Activated naive CD4-positive, alpha-beta T cell treated with anti-CD3 and anti-CD28 coated beads, Interleukin-2, amount 50 U/mL, for 72 hours (primary cell): ENCODE data around the gene SBK1. TPM values are rescaled to one million over a fixed set of nuclear protein-coding genes. Genes with fewer than 3 reads are reported as not detected.
"Not testable (repeated sequence)": the region's sequence is repeated elsewhere in the genome, so short reads cannot be mapped to it uniquely, and the experiment has no call there.

Source experiments
- ATAC-seq, 2 donors: fragments of 150-1000 bp; cut with Tn5 transposase; 2 replicates each; pipeline ENCODE4 v1.10.0; 2021; ENCODE audit warnings: mild to moderate bottlenecking in 2 of 2, moderate library complexity in 2 of 2
- DNase-seq, 2 donors: peaks; one replicate each; pipeline ENCODE4 v3.0.0; 2021 to 2022; ENCODE audit warnings: low spot score in 2 of 2
- H3K27ac Mint-ChIP-seq, 2 donors: one replicate each; pipeline ENCODE4 v1.8.0; 2022; ENCODE audit warnings: mild to moderate bottlenecking in 2 of 2, mixed read lengths in 2 of 2
- H3K36me3 Mint-ChIP-seq, 2 donors: one replicate each; pipeline ENCODE4 v1.8.0; 2022; ENCODE audit warnings: mixed read lengths in 2 of 2
- H3K9me3 Mint-ChIP-seq, 2 donors: one replicate each; pipeline ENCODE4 v1.8.0; 2022; ENCODE audit warnings: mixed read lengths in 2 of 2
- total RNA-seq, 2 donors: library from RNA; stranded (reverse); gene quantifications; one replicate each; pipeline ENCODE4 v1.2.3, GENCODE V29; 2022

SBK1 gene
- 1 to 10 TPM; 2.0 to 4.2 TPM for total RNA-seq

GRCh38 chr16:28291651-28292626, at the start of gene SBK1:
Gene SBK1 (plus strand): TSS chr16:28292525. CDS start chr16:28317392, 24,867 bp downstream.
- DNase-seq (peak; percentile 76 to 88), ATAC-seq (peak; percentile 94 to 97)
- H3K36me3 Mint-ChIP-seq, result no peaks in the 10 kb centered on the region
- H3K9me3 Mint-ChIP-seq, result no peaks in the 10 kb centered on the region
- peak within 1 kb of the TSS in 1 of 2 donors; percentile 17 for H3K27ac Mint-ChIP-seq

GRCh38 chr16:28249483-28249882, 42.8 kb upstream of the SBK1 start:
- DNase-seq, ATAC-seq, H3K9me3 Mint-ChIP-seq: not testable (repeated sequence)

GRCh38 chr16:28250999-28251398, 41.3 kb upstream of the SBK1 start:
- H3K36me3 Mint-ChIP-seq, result no peaks in the 10 kb centered on the region
- H3K27ac Mint-ChIP-seq, result no peak overlapping the region
- ATAC-seq (no peak), DNase-seq (no peak)
- peaks cover 0 to 8% of the 10 kb centered on the region in 2 donors for H3K9me3 Mint-ChIP-seq

More at GRCh38 chr16:28249483-28249882, 42.8 kb upstream of the SBK1 start:
- not testable (repeated sequence) for H3K36me3 Mint-ChIP-seq, H3K27ac Mint-ChIP-seq

- H3K36me3 Mint-ChIP-seq, result no peaks in the 10 kb centered on the region
- no peak for ATAC-seq
- peaks cover 0 to 8% of the 10 kb centered on the region in 2 donors for H3K9me3 Mint-ChIP-seq
- no peak overlapping the region for H3K27ac Mint-ChIP-seq
- no peak for DNase-seq
Measured at GRCh38 chr16:28254158-28254557, 38.2 kb upstream of the SBK1 start.

GRCh38 chr16:28255838-28256237, 36.5 kb upstream of the SBK1 start:
- no peaks in the 10 kb centered on the region for H3K36me3 Mint-ChIP-seq
- DNase-seq (no peak), ATAC-seq (no peak)
- peaks cover 0 to 8% of the 10 kb centered on the region in 2 donors for H3K9me3 Mint-ChIP-seq
- no peak overlapping the region for H3K27ac Mint-ChIP-seq

- peaks cover 0 to 7% of the 10 kb centered on the region in 2 donors for H3K9me3 Mint-ChIP-seq
Measured at GRCh38 chr16:28257256-28257655, 35.1 kb upstream of the SBK1 start.

GRCh38 chr16:28258567-28258966, 33.8 kb upstream of the SBK1 start:
- Mint-ChIP-seq H3K27ac (no peak overlapping the region), H3K36me3 (no peaks in the 10 kb centered on the region), H3K9me3 (no peaks in the 10 kb centered on the region)
- ATAC-seq (no peak), DNase-seq (no peak)

More at GRCh38 chr16:28257256-28257655, 35.1 kb upstream of the SBK1 start:
- Mint-ChIP-seq H3K27ac (no peak overlapping the region), H3K36me3 (no peaks in the 10 kb centered on the region)
- DNase-seq, result no peak
- ATAC-seq, result no peak

GRCh38 chr16:28259091-28259780, 33.1 kb upstream of the SBK1 start:
- no peaks in the 10 kb centered on the region for H3K9me3 Mint-ChIP-seq
- ATAC-seq (no peak), DNase-seq (no peak)
- H3K36me3 Mint-ChIP-seq, result no peaks in the 10 kb centered on the region
- H3K27ac Mint-ChIP-seq, result no peak overlapping the region

GRCh38 chr16:28259781-28260150, 32.6 kb upstream of the SBK1 start:
- Mint-ChIP-seq H3K9me3 (no peaks in the 10 kb centered on the region), H3K36me3 (no peaks in the 10 kb centered on the region), H3K27ac (no peak overlapping the region)
- no peak for DNase-seq
- no peak for ATAC-seq

GRCh38 chr16:28260193-28260592, 32.1 kb upstream of the SBK1 start:
- Mint-ChIP-seq H3K27ac (no peak overlapping the region), H3K36me3 (no peaks in the 10 kb centered on the region), H3K9me3 (no peaks in the 10 kb centered on the region)
- DNase-seq, result no peak
- no peak for ATAC-seq

GRCh38 chr16:28261942-28262341, 30.4 kb upstream of the SBK1 start:
- no peak for ATAC-seq
- Mint-ChIP-seq H3K27ac (no peak overlapping the region), H3K36me3 (no peaks in the 10 kb centered on the region), H3K9me3 (no peaks in the 10 kb centered on the region)
- no peak for DNase-seq

- Mint-ChIP-seq H3K36me3 (no peaks in the 10 kb centered on the region), H3K27ac (no peak overlapping the region), H3K9me3 (no peaks in the 10 kb centered on the region)
- DNase-seq, result no peak
- no peak for ATAC-seq
Measured at GRCh38 chr16:28263305-28263704, 29.0 kb upstream of the SBK1 start.

GRCh38 chr16:28264656-28265055, 27.7 kb upstream of the SBK1 start:
- DNase-seq (no peak), ATAC-seq (no peak)
- Mint-ChIP-seq H3K27ac (no peak overlapping the region), H3K9me3 (no peaks in the 10 kb centered on the region), H3K36me3 (no peaks in the 10 kb centered on the region)

- DNase-seq, result no peak
- Mint-ChIP-seq H3K27ac (peak overlapping the region in 1 of 2 donors; percentile 29), H3K9me3 (no peaks in the 10 kb centered on the region), H3K36me3 (no peaks in the 10 kb centered on the region)
- ATAC-seq, result peak in 1 of 2 donors; percentile 37
Measured at GRCh38 chr16:28265822-28266221, 26.5 kb upstream of the SBK1 start.

- H3K36me3 Mint-ChIP-seq, result no peaks in the 10 kb centered on the region
- H3K9me3 Mint-ChIP-seq, result peaks cover 0 to 5% of the 10 kb centered on the region in 2 donors
- ATAC-seq (no peak), DNase-seq (no peak)
- H3K27ac Mint-ChIP-seq, result no peak overlapping the region
Measured at GRCh38 chr16:28267356-28267755, 25.0 kb upstream of the SBK1 start.

- no peak for DNase-seq
- Mint-ChIP-seq H3K27ac (no peak overlapping the region), H3K36me3 (no peaks in the 10 kb centered on the region), H3K9me3 (peaks cover 0 to 5% of the 10 kb centered on the region in 2 donors)
- no peak for ATAC-seq
Measured at GRCh38 chr16:28273511-28273910, 18.8 kb upstream of the SBK1 start.

GRCh38 chr16:28274676-28275075, 17.6 kb upstream of the SBK1 start:
- no peaks in the 10 kb centered on the region for H3K36me3 Mint-ChIP-seq
- no peak overlapping the region for H3K27ac Mint-ChIP-seq
- H3K9me3 Mint-ChIP-seq, result peaks cover 0 to 5% of the 10 kb centered on the region in 2 donors
- no peak for ATAC-seq
- DNase-seq, result no peak
